BJ (cell line): ENCODE results near the gene FNDC1. TPM values are rescaled to one million over a fixed set of nuclear protein-coding genes. Genes with fewer than 3 reads are reported as not detected.
A peak's percentile ranks its signal among the peaks of the same experiment; 100 is the strongest.

Experiments used
- CTCF ChIA-PET: fragments of 350-600 bp; formaldehyde crosslinking; extraction: SDS; loops from one replicate; lab custom pipeline; 2021; ENCODE audit warnings: antibody characterized with exemption, inconsistent platforms; lab: Yijun Ruan, JAX
- POLR2A ChIA-PET: fragments of 300-600 bp; sonication (Branson Sonifier 250); formaldehyde crosslinking; extraction: SDS; loops from one replicate; lab custom pipeline; 2021; ENCODE audit warnings: antibody characterized with exemption; lab: Charles Lee
- DNase-seq: peaks from one replicate; pipeline ENCODE4 v3.0.0-alpha.2; 2011; ENCODE audit warnings: low read depth
- H3K27me3 ChIP-seq: 2 replicates; pipeline ENCODE4 v1.6.0; 2011; ENCODE audit warnings: low read length; ENCODE audit not compliant: control insufficient read depth, insufficient read depth
- H3K36me3 ChIP-seq: 2 replicates; pipeline ENCODE4 v1.5.1; 2011; ENCODE audit warnings: low read length; ENCODE audit not compliant: control insufficient read depth, insufficient read depth
- H3K4me3 ChIP-seq: 2 replicates; pipeline ENCODE4 v1.5.1; 2011; ENCODE audit warnings: low read depth, mild to moderate bottlenecking, control low read depth, low read length
- CTCF ChIP-seq: IDR thresholded peaks from 2 replicates; pipeline ENCODE4 v1.5.1; 2011; ENCODE audit warnings: low read depth, mild to moderate bottlenecking, control low read depth, inconsistent platforms, low read length, moderate library complexity; ENCODE audit not compliant: insufficient read depth
- polyA plus RNA-seq: library from polyadenylated mRNA; depleted of rRNA; stranded (reverse); fragments of >200 nt; gene quantifications from 2 replicates; pipeline ENCODE4 v1.2.3, GENCODE V29; 2011

FNDC1 gene
- polyA plus RNA-seq, 1 experiment = 0.10 TPM

GRCh38 chr6:159163901-159164370, 5.3 kb upstream of the FNDC1 start:
- no peak for DNase-seq
- ChIA-PET CTCF (interaction anchor here (0.6 to 1.6 kb wide), 4 partner anchors 10 to 548 kb away, joined by 3 to 6 read pairs (median 4); no protein-coding TSS in a partner anchor), POLR2A (interaction anchor here (0.6 kb wide), 1 partner anchor 979 kb away, joined by 3 read pairs; no protein-coding TSS in a partner anchor)
- Histone ChIP-seq H3K4me3 (no peak overlapping the region), H3K36me3 (no peaks in the 10 kb centered on the region), H3K27me3 (peaks cover 14% of the 10 kb centered on the region)
- no peak for TF ChIP-seq CTCF

DNA sequence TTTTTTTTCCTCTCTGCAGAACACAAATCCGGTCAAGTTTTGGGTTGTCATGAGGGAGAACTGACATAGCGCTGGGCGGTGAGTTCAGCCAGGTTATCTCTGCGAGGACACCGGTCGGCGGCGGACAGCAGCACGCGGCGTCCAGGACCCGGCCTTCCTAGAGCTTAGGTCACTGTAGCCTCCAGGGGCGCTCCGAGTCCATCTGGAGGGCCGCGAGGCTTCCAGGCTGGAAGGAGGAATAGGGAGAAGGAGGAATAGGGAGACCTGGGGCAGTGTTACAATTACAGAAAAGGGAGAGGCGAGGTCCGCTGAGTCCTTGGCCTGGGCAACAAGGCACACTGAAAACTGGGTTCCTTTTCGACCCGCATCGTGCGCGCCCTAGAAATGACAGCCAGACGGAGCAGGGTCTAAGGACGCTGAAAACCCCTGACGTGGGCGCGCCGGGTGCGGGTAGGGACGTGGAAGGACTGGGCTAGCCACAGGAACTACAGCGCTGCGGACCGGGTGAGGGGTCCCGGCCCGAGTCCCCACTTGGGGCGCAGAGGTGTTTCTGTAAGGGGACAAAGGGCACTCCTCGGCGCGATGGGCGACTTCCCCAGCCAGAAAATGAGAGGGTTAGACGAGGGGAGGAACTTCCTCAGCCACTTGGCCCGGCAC, 536 bp upstream of the FNDC1 start:
- Histone ChIP-seq H3K36me3 (no peaks in the 10 kb centered on the region), H3K27me3 (peaks cover 25% of the 10 kb centered on the region), H3K4me3 (0 out of 2 replicates have a peak overlapping the region, but pooled peaks have one; percentile 17)
- DNase-seq = no peak
- ChIA-PET POLR2A (no interaction called here), CTCF (interaction anchor here (1.2 to 9.3 kb wide), 5 partner anchors 9 to 487 kb away, joined by 3 to 90 read pairs (median 5); no protein-coding TSS in a partner anchor)
- TF ChIP-seq CTCF = peak; percentile 49

DNA sequence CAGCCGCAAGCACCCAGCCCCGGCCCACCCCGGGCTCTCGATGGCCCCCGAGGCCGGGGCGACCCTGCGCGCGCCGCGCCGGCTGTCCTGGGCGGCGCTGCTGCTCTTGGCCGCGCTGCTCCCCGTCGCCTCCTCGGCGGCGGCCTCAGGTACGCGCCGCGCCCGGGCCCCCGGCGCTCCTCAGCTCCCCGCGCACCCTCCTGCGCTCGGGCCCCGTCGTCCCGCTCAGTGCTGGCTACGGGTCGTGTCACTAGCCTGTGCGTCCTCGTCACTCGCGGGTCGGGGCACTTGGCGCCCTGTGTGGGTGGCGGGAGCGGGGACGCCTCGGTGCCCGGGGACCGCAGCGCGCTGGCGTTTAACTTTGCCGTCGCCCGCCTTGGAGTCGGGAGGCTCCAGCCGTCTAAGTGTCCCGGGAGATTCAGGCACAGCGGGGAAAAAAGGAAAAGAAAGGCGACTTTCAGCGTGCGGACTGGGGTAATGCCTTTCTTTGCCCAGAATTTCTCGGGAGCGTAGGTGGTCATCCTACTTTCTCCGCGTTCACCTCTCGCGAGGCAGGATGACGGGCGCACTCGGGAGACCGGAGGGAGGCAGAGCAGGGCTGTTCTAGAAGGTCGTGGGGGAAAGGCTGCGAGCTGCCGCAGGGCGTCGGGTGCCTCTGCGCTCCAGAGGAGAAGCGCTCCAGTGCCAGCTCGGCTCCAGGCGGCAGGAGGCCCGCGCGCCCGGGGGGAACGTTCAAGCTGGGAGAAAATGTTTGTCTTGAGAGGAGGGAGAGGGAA, 545 bp downstream of the FNDC1 start:
- ChIA-PET CTCF (interaction anchor here (0.6 to 9.3 kb wide), 9 partner anchors 13 to 682 kb away, joined by 3 to 90 read pairs (median 4); no protein-coding TSS in a partner anchor), POLR2A (no interaction called here)
- peak overlapping the region; percentile 30 for H3K4me3 ChIP-seq
- H3K27me3 ChIP-seq = peaks cover 25% of the 10 kb centered on the region
- H3K36me3 ChIP-seq = no peaks in the 10 kb centered on the region
- DNase-seq = no peak
- no peak for TF ChIP-seq CTCF

DNA sequence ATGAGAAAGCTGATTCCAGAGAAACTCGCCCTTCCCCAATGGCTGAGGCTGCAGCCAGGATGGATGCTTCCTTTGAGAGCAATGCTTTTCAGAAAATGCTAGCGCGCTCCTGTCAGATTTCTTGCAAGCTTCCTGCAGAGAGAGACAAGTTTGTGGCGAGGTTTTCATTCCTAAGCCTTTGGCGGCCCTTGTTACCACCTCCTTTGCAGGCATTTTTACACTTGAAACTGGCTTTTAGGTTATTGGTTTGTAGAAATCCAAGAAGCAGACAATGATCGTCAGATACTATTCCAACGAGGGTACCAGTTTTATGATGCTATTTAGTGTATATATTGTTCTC, 1.1 kb downstream of the FNDC1 start:
- H3K36me3 ChIP-seq = no peaks in the 10 kb centered on the region
- no peak for DNase-seq
- ChIA-PET POLR2A (no interaction called here), CTCF (interaction anchor here (0.6 to 9.3 kb wide), 9 partner anchors 14 to 681 kb away, joined by 3 to 90 read pairs (median 4); no protein-coding TSS in a partner anchor)
- no peak for TF ChIP-seq CTCF
- H3K27me3 ChIP-seq = peaks cover 25% of the 10 kb centered on the region
- no peak overlapping the region; the same call in 1 of the 2 replicates for H3K4me3 ChIP-seq
